Measurements from ENCODE around the gene SLC39A7. TPM values are rescaled to one million over a fixed set of nuclear protein-coding genes. Genes with fewer than 3 reads are reported as not detected.
A peak's percentile ranks its signal among the peaks of the same experiment; 100 is the strongest.

Gene SLC39A7
- total and polyA plus RNA-seq, 2 donors (not counting 3 experiments of a cell fraction or from before 2014, with no cell fraction given) = 99.8 to 129 TPM

DNA sequence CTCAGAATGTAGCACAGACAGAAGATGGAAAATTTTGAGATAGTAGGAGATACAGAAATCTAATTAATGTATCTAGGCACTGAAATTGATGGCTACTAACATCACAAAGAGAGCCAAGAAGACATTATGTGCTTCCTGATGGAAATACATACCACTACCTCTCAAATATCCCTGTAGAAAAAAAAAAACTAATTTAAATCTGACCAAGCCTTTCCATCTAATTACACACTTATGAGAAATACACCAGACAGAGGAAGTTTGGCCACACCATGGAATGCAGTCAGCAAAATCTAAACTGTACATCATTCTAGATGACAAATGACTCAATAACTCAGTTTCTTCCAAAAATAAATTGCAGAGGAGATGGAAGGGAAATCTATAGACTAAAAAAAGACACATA is 52.1 kb downstream of the SLC39A7 start:
- Histone ChIP-seq H3K36me3 (ENCODE audit: control insufficient read depth in 2 of 2, extremely low read depth in 1 of 2, insufficient read depth in 2 of 2, low read length in 2 of 2) (peaks cover 0 to 2% of the 10 kb centered on the region in 2 experiments), H2AFZ (ENCODE audit: low read depth, low read length) (no peak overlapping the region), H3K9me1 (replicated peaks; ENCODE audit: control insufficient read depth, extremely low read depth, insufficient read depth, low read length) (no peaks in the 10 kb centered on the region), H4K20me1 (replicated peaks; ENCODE audit: control insufficient read depth, extremely low read depth, insufficient read depth, low read length) (no peaks in the 10 kb centered on the region), H3K27ac (ENCODE audit: insufficient read depth, low read depth, low read length) (no peak overlapping the region), H3K9ac (replicated peaks; ENCODE audit: extremely low read depth, insufficient read depth, low read length) (no peak overlapping the region), H3K27me3 (ENCODE audit: control insufficient read depth in 2 of 2, insufficient read depth in 2 of 2, low read length in 2 of 2) (no peaks in the 10 kb centered on the region), H3K79me2 (ENCODE audit: control insufficient read depth, insufficient read depth, low read length) (no peaks in the 10 kb centered on the region), H3K4me2 (ENCODE audit: insufficient read depth, low read length) (no peak overlapping the region), H3K4me1 (ENCODE audit: control insufficient read depth, extremely low read depth, insufficient read depth, low read length) (peaks cover 23% of the 10 kb centered on the region), H3K9me3 (replicated peaks; ENCODE audit: control insufficient read depth, insufficient read depth, low read length) (no peaks in the 10 kb centered on the region), H3K4me3 (replicated peaks in 1 of 3; ENCODE audit: insufficient read depth in 1 of 3, low read depth in 1 of 3, low read length in 3 of 3) (no peak overlapping the region)
- ChIA-PET POLR2A (no interaction called here), CTCF (no interaction called here)
- intact Hi-C loops (cut with micrococcal nuclease) (no loop called here), dilution Hi-C loops (cut with MboI; ENCODE audit: extremely low pct_ligation_motif_present, low sequenced_read_pairs) (no loop called here)
- no peak for TF ChIP-seq CTCF (IDR thresholded peaks at IDR 0.05; ENCODE audit: extremely low read depth in 1 of 2, insufficient read depth in 1 of 2, low read depth in 1 of 2, low read length in 2 of 2)
- no peak for TF ChIP-seq EZH2 (IDR thresholded peaks at IDR 0.05; ENCODE audit: borderline replicate concordance, low read depth, low read length, severe bottlenecking)
- no peak for TF ChIP-seq POLR2AphosphoS5 (IDR thresholded peaks at IDR 0.05; ENCODE audit: insufficient read depth, low read depth, low read length)
- TF ChIP-seq JUN (IDR thresholded peaks at IDR 0.05; ENCODE audit: borderline replicate concordance, insufficient read depth, insufficient read length, low read depth) = no peak
- no peak for TF ChIP-seq POLR2A (IDR thresholded peaks at IDR 0.05; ENCODE audit: low read depth, low read length)
- no peak for TF ChIP-seq MAX (IDR thresholded peaks at IDR 0.05; ENCODE audit: insufficient read depth, insufficient read length)
- TF ChIP-seq MYC (IDR thresholded peaks at IDR 0.05; ENCODE audit: low read depth, low read length) = no peak
- no peak for TF ChIP-seq FOS (IDR thresholded peaks at IDR 0.05; ENCODE audit: borderline replicate concordance, insufficient read depth, low read length)
- TF ChIP-seq GATA2 (IDR thresholded peaks at IDR 0.05; ENCODE audit: insufficient read depth, insufficient read length, low read depth, low read length) = no peak
- BruUV-seq (replicated peaks) = no TSS peak
- DNase-seq (ENCODE audit: low read depth, low spot score) = no peak
- no peak for FAIRE-seq

MicroRNAs within 50 kb of the gene (microRNA counts, 767-probe panel; counts per million panel counts)
- microRNA hsa-miR-219-1-3p (723 counts per million, percentile 96 among the panel's probes with 10 or more counts), microRNA hsa-miR-219-5p (723 counts per million, percentile 96 among the panel's probes with 10 or more counts)

Small RNA genes within 50 kb of the gene (microRNA-seq; reads per million reads assigned to microRNA genes)
- gene MIR219A1 (ENCODE audit: borderline number of aligned reads, borderline replicate concordance) = 1.2 reads per million

Small RNA genes within 50 kb of the gene (small RNA-seq; reads per million reads assigned to genes)
- gene MIR219A1 (ENCODE audit: insufficient read depth, insufficient read length, low read depth, low replicate concordance) (not detected), gene RNY4P10 (ENCODE audit: insufficient read depth, insufficient read length, low read depth, low replicate concordance) (not detected)

Other genes with a start within 250 kb of the SLC39A7 start
- 0.53 and 1.2 TPM in 2 replicates for gene HLA-DMA, start 247.8 kb upstream of the SLC39A7 start, total RNA-seq
- gene HLA-DMA, start 247.8 kb upstream of the SLC39A7 start, polyA plus RNA-seq = 7.7 and 10.9 TPM in 2 replicates
- gene BRD2, start 232.3 kb upstream of the SLC39A7 start, total RNA-seq = 187 and 197 TPM in 2 replicates
- 114 and 131 TPM in 2 replicates for gene BRD2, start 232.3 kb upstream of the SLC39A7 start, polyA plus RNA-seq
- not detected in 2 replicates for gene HLA-DOA, start 191.3 kb upstream of the SLC39A7 start, total RNA-seq
- gene HLA-DOA, start 191.3 kb upstream of the SLC39A7 start, polyA plus RNA-seq = not detected in 2 replicates
- 11.4 TPM in 1 of 2 replicates, not detected in the other for gene HLA-DPA1, start 127.2 kb upstream of the SLC39A7 start, total RNA-seq
- gene HLA-DPA1, start 127.2 kb upstream of the SLC39A7 start, polyA plus RNA-seq = 18.9 and 23.2 TPM in 2 replicates
- 2.3 and 19.1 TPM in 2 replicates for gene HLA-DPB1, start 124.9 kb upstream of the SLC39A7 start, total RNA-seq
- gene HLA-DPB1, start 124.9 kb upstream of the SLC39A7 start, polyA plus RNA-seq = 26.1 and 38.0 TPM in 2 replicates
- gene COL11A2, start 8.4 kb upstream of the SLC39A7 start, total RNA-seq = 1.3 and 1.7 TPM in 2 replicates
- 0.49 and 0.65 TPM in 2 replicates for gene COL11A2, start 8.4 kb upstream of the SLC39A7 start, polyA plus RNA-seq
- gene RXRB, start 202 bp upstream of the SLC39A7 start, total RNA-seq = 43.4 and 45.6 TPM in 2 replicates
- 44.4 and 48.1 TPM in 2 replicates for gene RXRB, start 202 bp upstream of the SLC39A7 start, polyA plus RNA-seq
- 4.0 and 4.3 TPM in 2 replicates for gene HSD17B8, start 3.8 kb downstream of the SLC39A7 start, total RNA-seq
- 8.2 and 8.4 TPM in 2 replicates for gene HSD17B8, start 3.8 kb downstream of the SLC39A7 start, polyA plus RNA-seq
- 26.8 and 28.0 TPM in 2 replicates for gene RING1, start 7.6 kb downstream of the SLC39A7 start, total RNA-seq
- gene RING1, start 7.6 kb downstream of the SLC39A7 start, polyA plus RNA-seq = 27.9 and 32.9 TPM in 2 replicates
- 43.8 and 49.2 TPM in 2 replicates for gene VPS52, start 71.0 kb downstream of the SLC39A7 start, total RNA-seq
- 112 and 132 TPM in 2 replicates for gene VPS52, start 71.0 kb downstream of the SLC39A7 start, polyA plus RNA-seq
- gene RPS18, start 71.2 kb downstream of the SLC39A7 start, total RNA-seq = 2,193 and 2,336 TPM in 2 replicates
- 4,861 and 5,541 TPM in 2 replicates for gene RPS18, start 71.2 kb downstream of the SLC39A7 start, polyA plus RNA-seq
- gene B3GALT4, start 76.3 kb downstream of the SLC39A7 start, total RNA-seq = 4.1 and 4.5 TPM in 2 replicates
- 5.6 and 7.6 TPM in 2 replicates for gene B3GALT4, start 76.3 kb downstream of the SLC39A7 start, polyA plus RNA-seq
- 66.9 and 71.2 TPM in 2 replicates for gene WDR46, start 88.4 kb downstream of the SLC39A7 start, total RNA-seq
- gene WDR46, start 88.4 kb downstream of the SLC39A7 start, polyA plus RNA-seq = 53.9 and 61.4 TPM in 2 replicates
- 52.3 and 63.5 TPM in 2 replicates for gene PFDN6, start 88.7 kb downstream of the SLC39A7 start, total RNA-seq
- gene PFDN6, start 88.7 kb downstream of the SLC39A7 start, polyA plus RNA-seq = 27.5 and 31.0 TPM in 2 replicates
- gene RGL2, start 98.1 kb downstream of the SLC39A7 start, total RNA-seq = 85.8 and 90.3 TPM in 2 replicates
- 87.7 and 101 TPM in 2 replicates for gene RGL2, start 98.1 kb downstream of the SLC39A7 start, polyA plus RNA-seq
- gene TAPBP, start 113.2 kb downstream of the SLC39A7 start, total RNA-seq = 90.7 and 98.0 TPM in 2 replicates
- 69.6 and 79.9 TPM in 2 replicates for gene TAPBP, start 113.2 kb downstream of the SLC39A7 start, polyA plus RNA-seq
- gene ZBTB22, start 116.9 kb downstream of the SLC39A7 start, total RNA-seq = 12.6 and 13.9 TPM in 2 replicates
- 15.4 and 16.5 TPM in 2 replicates for gene ZBTB22, start 116.9 kb downstream of the SLC39A7 start, polyA plus RNA-seq
- 52.0 and 54.4 TPM in 2 replicates for gene DAXX, start 122.1 kb downstream of the SLC39A7 start, total RNA-seq
- gene DAXX, start 122.1 kb downstream of the SLC39A7 start, polyA plus RNA-seq = 19.2 and 20.5 TPM in 2 replicates
- gene KIFC1, start 191.0 kb downstream of the SLC39A7 start, total RNA-seq = 63.4 and 65.9 TPM in 2 replicates
- gene KIFC1, start 191.0 kb downstream of the SLC39A7 start, polyA plus RNA-seq = 38.5 and 39.3 TPM in 2 replicates
- 28.8 and 32.5 TPM in 2 replicates for gene PHF1, start 210.1 kb downstream of the SLC39A7 start, total RNA-seq
- 53.1 and 62.6 TPM in 2 replicates for gene PHF1, start 210.1 kb downstream of the SLC39A7 start, polyA plus RNA-seq
- gene CUTA, start 217.2 kb downstream of the SLC39A7 start, total RNA-seq = 133 TPM in 2 replicates
- gene CUTA, start 217.2 kb downstream of the SLC39A7 start, polyA plus RNA-seq = 202 and 241 TPM in 2 replicates
- 14.3 and 15.1 TPM in 2 replicates for gene SYNGAP1, start 219.2 kb downstream of the SLC39A7 start, total RNA-seq
- 7.3 and 7.9 TPM in 2 replicates for gene SYNGAP1, start 219.2 kb downstream of the SLC39A7 start, polyA plus RNA-seq

Data from endothelial cell of umbilical vein (primary cell).